Suppressor macrophage treated with lipopolysaccharide for 1 hour (primary cell): ENCODE results near the gene CBFB.
"Not testable (repeated sequence)": the region's sequence is repeated elsewhere in the genome, so short reads cannot be mapped to it uniquely, and the experiment has no call there.

ENCODE experiments used
- DNase-seq, 3 donors: peaks; one replicate each; pipeline ENCODE4 v3.0.0-alpha.2; 2020 to 2022

The CBFB gene

GRCh38 chr16:67100569-67101310 is 71.8 kb downstream of the CBFB start:
- DNase-seq, result peak; percentile 26 to 46 (median 31)

- DNase-seq, result no peak
These were observed 72.5 kb downstream of the CBFB start for GRCh38 chr16:67101311-67102082.

GRCh38 chr16:67104061-67104460 is 75.1 kb downstream of the CBFB start:
- peak in 2 of 3 donors; percentile 22 to 34 for DNase-seq

GRCh38 chr16:67104845-67105244 is 75.9 kb downstream of the CBFB start:
- peak in 2 of 3 donors; percentile 5 to 15 for DNase-seq

GRCh38 chr16:67105246-67105645 is 76.3 kb downstream of the CBFB start:
- peak; percentile 75 to 81 (median 79) for DNase-seq

GRCh38 chr16:67105881-67106280 is 76.9 kb downstream of the CBFB start:
- DNase-seq, result no peak

- no peak for DNase-seq
These were observed 79.5 kb downstream of the CBFB start for GRCh38 chr16:67108489-67108888.

DNA sequence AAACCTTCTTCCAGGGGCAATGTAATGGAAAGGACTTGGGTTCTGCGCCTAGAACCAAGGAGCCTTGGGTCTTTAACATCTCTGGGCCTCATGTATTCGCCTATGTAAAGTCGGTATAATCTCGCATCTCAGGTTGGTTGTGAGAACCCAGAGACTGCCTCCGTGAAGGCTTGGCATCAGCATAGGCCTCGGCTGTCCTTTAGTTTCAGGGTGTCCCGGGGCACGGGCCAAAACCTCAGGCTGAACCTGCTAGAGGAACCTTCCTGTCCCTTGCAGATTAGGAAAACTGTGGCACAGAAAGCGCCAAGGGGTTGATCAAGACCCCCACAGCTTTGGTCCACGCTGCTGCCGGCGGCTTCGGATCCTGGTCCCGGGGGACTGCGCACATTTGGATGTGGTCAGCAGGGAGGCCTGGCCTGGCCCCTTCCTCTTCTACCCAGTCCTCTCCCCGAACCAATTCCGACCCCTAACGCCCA is 80.0 kb downstream of the CBFB start:
- DNase-seq, result no peak

DNA sequence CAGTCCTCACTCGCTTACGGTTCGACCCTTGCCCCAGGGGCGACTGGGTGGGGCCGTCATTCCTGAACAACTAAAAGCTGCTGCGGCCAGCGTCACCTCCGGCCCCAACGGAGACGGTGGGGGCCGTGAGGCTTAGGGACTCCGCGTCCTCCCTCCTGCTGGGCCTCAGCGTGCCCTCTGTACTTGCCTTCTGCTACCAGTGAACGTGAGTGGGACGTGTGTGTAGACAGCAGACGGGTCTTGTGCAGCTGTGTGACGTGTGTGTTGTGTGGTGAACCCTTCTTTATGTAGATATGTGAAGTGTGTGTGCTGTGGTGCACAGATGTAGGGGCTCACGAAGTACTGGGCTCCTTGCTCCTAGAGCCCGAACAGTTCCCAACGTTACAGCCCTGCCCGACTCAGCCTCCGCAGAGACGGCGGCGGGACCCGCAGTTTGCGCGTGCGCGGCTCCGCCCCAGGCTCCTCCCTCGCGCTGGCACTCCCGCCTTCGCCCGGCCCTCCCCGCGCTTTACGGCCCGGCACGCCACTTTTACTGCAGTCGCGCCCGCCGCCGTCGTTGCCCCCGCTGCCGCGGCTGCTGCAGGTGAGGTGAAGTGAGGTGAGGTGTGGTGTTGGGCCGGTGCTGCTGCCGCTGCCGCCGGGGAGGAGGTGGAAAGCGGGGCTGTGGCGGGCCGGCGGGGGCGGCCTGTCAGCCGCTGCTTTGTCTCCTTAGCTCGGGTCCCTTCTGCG is 80.6 kb downstream of the CBFB start, which contains the start of gene PHAF1:
PHAF1 (plus strand) TSS at position 535 of the 729 bp plus-strand sequence. CDS start 235 bp downstream, outside the sequence.
- DNase-seq, result peak; percentile 93 to 98 (median 97)

DNA sequence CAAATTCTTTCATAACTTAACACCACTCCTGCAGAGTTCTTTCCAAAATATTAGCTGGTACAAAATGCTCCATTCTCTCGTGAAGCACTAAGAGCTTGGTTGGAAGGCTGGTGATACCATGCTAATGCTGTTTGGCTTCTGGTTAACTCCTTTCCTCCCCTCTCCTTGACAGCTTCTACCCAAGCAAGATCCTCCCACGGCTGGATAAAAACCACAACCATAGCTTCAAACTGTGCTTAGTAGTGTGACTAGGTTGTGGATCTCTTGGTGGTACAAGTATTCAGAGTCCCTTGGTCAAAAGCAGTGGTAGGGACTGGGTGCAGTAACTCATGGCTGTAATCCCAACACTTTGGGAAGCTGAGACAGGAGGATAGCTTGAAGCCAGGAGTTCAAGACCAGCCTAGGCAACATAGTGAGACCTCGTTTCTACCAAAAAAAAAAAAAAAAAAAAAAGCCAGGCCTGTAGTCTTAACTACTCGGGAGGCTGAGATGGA is 83.0 kb downstream of the CBFB start:
- no peak for DNase-seq

DNA sequence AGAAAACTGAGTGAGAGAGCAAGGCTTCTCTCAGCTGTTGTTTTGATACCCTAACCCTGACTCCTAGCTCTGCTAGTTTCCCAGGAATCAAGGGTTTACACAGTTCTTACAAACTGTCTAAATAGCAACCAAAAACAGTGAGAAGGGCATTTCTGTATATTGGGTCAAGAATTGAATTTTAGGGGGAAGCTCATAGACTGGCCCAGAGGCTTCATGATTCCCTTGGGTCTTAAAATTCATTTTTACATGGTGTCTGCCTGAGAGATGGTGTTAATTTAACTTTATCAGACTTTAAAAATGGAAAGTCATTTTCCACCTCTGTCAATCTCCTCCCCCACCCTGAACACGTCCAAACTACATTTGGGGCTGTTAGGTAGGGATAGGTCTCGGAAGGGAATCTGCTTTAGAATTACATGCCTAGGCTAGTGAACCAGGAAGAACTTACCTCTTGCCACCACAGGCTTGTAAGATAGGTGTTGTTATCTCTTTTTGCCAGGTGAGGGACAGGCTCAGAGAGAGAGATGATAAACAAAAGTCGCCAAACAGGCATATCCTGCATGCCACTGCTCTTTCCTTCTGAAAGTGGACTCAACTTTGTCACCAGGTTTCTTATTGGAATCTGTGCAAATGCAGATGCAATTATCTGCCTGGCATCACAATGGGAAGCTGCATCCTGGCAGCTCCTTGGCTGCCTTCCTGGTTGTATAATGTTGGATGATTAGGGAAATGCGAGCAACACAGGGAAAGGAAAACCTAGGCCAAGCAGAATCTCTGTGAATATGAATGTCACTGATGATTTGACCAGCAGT is 83.8 kb downstream of the CBFB start:
- DNase-seq, result no peak

GRCh38 chr16:67114793-67115192 is 85.8 kb downstream of the CBFB start:
- no peak for DNase-seq

- DNase-seq, result peak; percentile 81 to 91 (median 86)
These were observed 86.7 kb downstream of the CBFB start for GRCh38 chr16:67115639-67116038.

DNA sequence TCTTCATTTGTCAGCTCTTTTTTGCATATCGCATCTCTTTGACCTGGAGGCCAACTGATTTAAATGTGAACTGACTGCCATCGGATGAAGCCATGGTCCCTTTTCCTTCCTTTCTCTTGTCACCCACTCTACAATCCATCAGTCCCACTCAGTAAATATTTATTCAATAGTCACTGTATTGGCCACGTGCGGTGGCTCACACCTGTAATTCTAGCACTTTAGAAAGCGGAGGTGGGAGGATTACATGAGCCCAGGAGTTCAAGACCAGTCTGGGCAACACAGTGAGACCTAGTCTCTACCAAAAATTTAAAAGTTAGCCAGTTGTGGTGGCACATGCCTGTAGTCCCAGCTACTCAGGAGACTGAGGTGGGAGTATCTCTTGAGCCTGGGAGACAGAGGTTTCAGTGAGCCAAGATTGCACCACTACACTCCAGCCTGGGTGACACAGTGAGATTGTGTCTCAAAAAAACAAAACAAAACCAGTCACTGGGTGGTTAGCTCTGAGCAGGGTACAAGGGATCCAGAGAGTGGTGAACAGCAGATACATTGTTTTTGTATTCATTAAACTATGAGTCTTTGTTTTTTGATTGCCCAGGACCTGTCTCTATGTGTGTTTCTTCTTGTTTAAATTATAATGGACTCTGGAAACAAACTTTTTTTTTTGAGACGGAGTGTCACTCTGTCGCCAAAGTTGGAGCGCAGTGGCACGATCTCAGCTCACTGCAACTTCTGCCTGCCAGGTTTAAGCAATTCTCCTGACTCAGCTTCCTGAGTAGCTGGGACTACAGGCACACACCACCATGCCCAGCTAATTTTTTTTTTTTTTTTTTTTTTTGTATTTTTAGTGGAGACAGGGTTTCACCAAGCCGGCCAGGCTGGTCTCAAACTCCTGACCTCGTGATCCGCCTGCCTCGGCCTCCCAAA is 87.7 kb downstream of the CBFB start:
- DNase-seq, result peak in 2 of 3 donors; percentile 18 to 35

DNA sequence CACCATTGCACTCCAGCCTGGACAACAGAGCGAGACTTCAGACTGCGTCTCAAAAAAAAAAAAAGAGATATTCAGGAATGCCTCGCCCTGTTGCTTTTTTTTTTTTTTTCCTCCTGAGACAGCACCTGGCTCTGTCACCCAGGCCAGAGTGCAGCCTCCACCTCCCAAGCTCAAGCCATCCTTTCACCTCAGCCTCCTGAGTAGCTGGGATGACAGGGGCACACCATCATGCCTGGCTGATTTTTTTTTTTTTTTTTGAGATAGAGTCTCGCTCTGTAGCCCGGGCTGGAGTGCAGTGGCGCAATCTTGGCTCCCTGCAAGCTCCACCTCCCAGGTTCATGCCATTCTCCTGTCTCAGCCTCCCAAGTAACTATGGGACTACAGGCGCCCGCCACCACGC is 88.8 kb downstream of the CBFB start:
- DNase-seq, result no peak

GRCh38 chr16:67120025-67120424 is 91.1 kb downstream of the CBFB start:
- no peak for DNase-seq

- not testable (repeated sequence) for DNase-seq
These were observed 93.8 kb downstream of the CBFB start for GRCh38 chr16:67122799-67123198.

- DNase-seq, result no peak
These were observed 99.5 kb downstream of the CBFB start for GRCh38 chr16:67128417-67128816.

GRCh38 chr16:67128887-67129286 is 99.9 kb downstream of the CBFB start:
- DNase-seq, result no peak

DNA sequence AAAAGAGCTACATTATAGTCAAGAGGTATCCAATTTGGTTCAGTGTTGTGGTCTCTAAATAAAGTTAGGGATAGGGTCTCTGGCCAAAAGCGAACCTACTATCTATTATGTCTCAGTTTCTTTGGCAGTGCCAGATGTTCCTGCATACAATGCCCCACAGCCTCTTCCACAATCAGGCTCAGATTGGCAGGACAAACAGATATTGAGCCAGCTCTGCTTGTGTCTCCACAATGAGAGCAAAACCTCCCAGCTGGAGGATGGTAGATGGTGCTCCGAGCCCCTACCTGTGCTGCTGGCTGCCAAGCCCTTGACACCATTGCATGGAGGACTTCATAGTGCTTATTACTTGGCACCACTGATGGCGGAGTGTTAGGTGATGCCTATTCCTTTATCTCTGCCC is 100.5 kb downstream of the CBFB start:
- DNase-seq, result no peak

DNA sequence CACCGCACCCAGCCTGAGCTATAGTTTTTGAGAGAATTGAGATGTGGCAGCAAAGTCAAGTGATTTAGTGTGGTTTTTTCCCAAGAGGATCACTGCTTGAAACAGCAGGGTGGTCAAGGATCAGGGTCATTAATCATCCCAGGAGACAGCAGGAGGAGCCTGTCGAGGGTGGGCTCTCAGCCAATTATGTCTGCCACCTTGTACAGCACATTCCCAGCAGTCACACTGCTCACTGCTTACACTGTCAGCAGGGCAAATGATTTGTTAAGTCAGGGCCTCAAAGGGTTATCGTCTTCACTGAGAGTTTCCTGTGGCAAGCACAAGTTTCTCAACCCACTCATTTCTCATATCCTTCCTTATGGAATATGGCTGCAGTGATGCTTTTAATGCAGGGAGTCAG is 108.7 kb downstream of the CBFB start:
- DNase-seq, result no peak
